ENCODE results near the gene TMPRSS13.

DNA sequence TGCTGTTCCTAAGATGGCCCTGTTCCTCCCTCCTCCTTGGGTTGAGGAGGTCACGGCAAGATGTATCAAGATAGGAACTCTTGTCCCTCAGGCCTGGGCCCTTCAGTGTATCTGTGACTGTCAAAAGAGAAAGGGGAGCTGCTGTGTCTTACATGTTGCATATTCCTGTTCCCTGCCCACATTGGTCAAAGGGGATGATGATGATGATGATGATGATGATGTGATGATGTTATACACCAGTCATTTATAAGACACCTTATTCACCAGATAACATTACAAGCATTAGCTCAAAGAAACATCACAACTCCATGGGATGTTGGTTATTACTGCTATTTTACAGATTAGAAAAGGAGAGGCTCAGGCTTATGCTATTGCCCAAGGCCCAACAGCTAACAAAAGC is 66.4 kb downstream of the TMPRSS13 start:
- TF ChIP-seq, protein P1, sequence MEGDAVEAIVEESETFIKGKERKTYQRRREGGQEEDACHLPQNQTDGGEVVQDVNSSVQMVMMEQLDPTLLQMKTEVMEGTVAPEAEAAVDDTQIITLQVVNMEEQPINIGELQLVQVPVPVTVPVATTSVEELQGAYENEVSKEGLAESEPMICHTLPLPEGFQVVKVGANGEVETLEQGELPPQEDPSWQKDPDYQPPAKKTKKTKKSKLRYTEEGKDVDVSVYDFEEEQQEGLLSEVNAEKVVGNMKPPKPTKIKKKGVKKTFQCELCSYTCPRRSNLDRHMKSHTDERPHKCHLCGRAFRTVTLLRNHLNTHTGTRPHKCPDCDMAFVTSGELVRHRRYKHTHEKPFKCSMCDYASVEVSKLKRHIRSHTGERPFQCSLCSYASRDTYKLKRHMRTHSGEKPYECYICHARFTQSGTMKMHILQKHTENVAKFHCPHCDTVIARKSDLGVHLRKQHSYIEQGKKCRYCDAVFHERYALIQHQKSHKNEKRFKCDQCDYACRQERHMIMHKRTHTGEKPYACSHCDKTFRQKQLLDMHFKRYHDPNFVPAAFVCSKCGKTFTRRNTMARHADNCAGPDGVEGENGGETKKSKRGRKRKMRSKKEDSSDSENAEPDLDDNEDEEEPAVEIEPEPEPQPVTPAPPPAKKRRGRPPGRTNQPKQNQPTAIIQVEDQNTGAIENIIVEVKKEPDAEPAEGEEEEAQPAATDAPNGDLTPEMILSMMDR (IDR thresholded peaks at IDR 0.05) = no peak
- no peak for TF ChIP-seq POLR2A (IDR thresholded peaks at IDR 0.05)
- TF ChIP-seq EP300 (IDR thresholded peaks at IDR 0.05) = no peak
